Esophagus squamous epithelium (tissue), 5 donors: ENCODE results near the gene HPSE2. TPM values are rescaled to one million over a fixed set of nuclear protein-coding genes. Genes with fewer than 3 reads are reported as not detected.

Source experiments
- DNase-seq: peaks from one replicate; lab custom pipeline; 2025; lab: John Stamatoyannopoulos, UW
- H3K27ac ChIP-seq, 4 donors: fragments of 200-600 bp; sonication (generic); one replicate each; pipeline ENCODE4 v1.5.1; 2016 to 2019; ENCODE audit warnings: mild to moderate bottlenecking in 1 of 4
- H3K27me3 ChIP-seq, 4 donors: fragments of 200-600 bp; sonication (generic); 1 replicate in 3 of 4; 2 replicates in 1 of 4; pipeline versions ENCODE4 v1.5.1 to v1.6.0; 2017 to 2021; ENCODE audit warnings: antibody characterized with exemption in 1 of 4
- H3K36me3 ChIP-seq, 3 donors: fragments of 200-600 bp; sonication (generic); one replicate each; pipeline ENCODE4 v1.5.1; 2016 to 2019
- H3K4me1 ChIP-seq, 3 donors: fragments of 200-600 bp; sonication (generic); one replicate each; pipeline ENCODE4 v1.5.1; 2017 to 2019
- H3K4me3 ChIP-seq, 4 donors: fragments of 200-600 bp; sonication (generic); 1 replicate in 3 of 4; 2 replicates in 1 of 4; pipeline ENCODE4 v1.5.1; 2016 to 2019; ENCODE audit warnings: mild to moderate bottlenecking in 2 of 4, moderate library complexity in 1 of 4
- H3K9me3 ChIP-seq, 3 donors: fragments of 200-600 bp; sonication (generic); one replicate each; pipeline ENCODE4 v1.5.1; 2016 to 2019
- CTCF ChIP-seq, 6 experiments: fragments of 450-650 bp in 4 of 6; fragments of 200-600 bp in 2 of 6; sonication (generic) in 2 of 6; IDR thresholded peaks; one replicate each; pipeline ENCODE4 v1.5.1; 2016 to 2019; ENCODE audit warnings: antibody characterized with exemption in 6 of 6, mild to moderate bottlenecking in 4 of 6, moderate library complexity in 4 of 6
- POLR2A ChIP-seq, 4 donors: fragments of 450-650 bp; IDR thresholded peaks; one replicate each; pipeline ENCODE4 v1.6.1; 2017; ENCODE audit warnings: antibody characterized with exemption in 4 of 4, mild to moderate bottlenecking in 4 of 4, moderate library complexity in 3 of 4
- WGBS, 2 donors: methylation state at CpG; one replicate each; pipeline ENCODE4 v1.1.5; 2018; 5-methylcytosine and 5-hydroxymethylcytosine counted together
- intact Hi-C: fragments of 100-400 bp; cut with DNase I; formaldehyde crosslinking; loops from one replicate; pipeline ENCODE4 v1.15.0; 2022
- total RNA-seq, 4 donors: library from RNA; depleted of rRNA; stranded (reverse); fragments of >200 nt; gene quantifications; one replicate each; pipeline ENCODE4 v1.1.0, GENCODE V29; 2016
- donor health status: DM: yes; HTN: yes; CAD: no.

The HPSE2 gene
- total RNA-seq, 4 donors from 2014 or later, result 0.47 to 5.3 (median 2.6) TPM

GRCh38 chr10:98852686-98853085 lies 383.0 kb downstream of the HPSE2 start:
- Histone ChIP-seq H3K4me3 (no peak overlapping the region), H3K36me3 (no peaks in the 10 kb centered on the region), H3K9me3 (no peaks in the 10 kb centered on the region), H3K27ac (no peak overlapping the region), H3K4me1 (no peaks in the 10 kb centered on the region), H3K27me3 (no peaks in the 10 kb centered on the region)
- TF ChIP-seq CTCF (IDR thresholded peaks at IDR 0.05), result no peak
- TF ChIP-seq POLR2A (IDR thresholded peaks at IDR 0.05), result no peak
- intact Hi-C loops, result no loop called here
- 18 to 33% methylated on average over 1 of the region's 1 CpG for WGBS, 2 donors
- no peak for DNase-seq

- 72 to 78% methylated on average over 2 of the region's 2 CpGs for WGBS, 2 donors
- DNase-seq, result no peak
Measured at GRCh38 chr10:98848361-98848760, 387.3 kb downstream of the HPSE2 start.

GRCh38 chr10:98846787-98847186 lies 388.9 kb downstream of the HPSE2 start:
- Histone ChIP-seq H3K4me1 (no peaks in the 10 kb centered on the region), H3K4me3 (no peak overlapping the region), H3K27me3 (no peaks in the 10 kb centered on the region), H3K27ac (no peak overlapping the region), H3K9me3 (no peaks in the 10 kb centered on the region), H3K36me3 (no peaks in the 10 kb centered on the region)
- intact Hi-C loops, result no loop called here
- TF ChIP-seq CTCF (IDR thresholded peaks at IDR 0.05) (no peak), POLR2A (IDR thresholded peaks at IDR 0.05) (no peak)
- DNase-seq, result no peak
- WGBS, 2 donors, result 62 to 66% methylated on average over 2 of the region's 2 CpGs

More at GRCh38 chr10:98848361-98848760, 387.3 kb downstream of the HPSE2 start:
- Histone ChIP-seq H3K9me3 (no peaks in the 10 kb centered on the region), H3K27ac (no peak overlapping the region), H3K4me1 (no peaks in the 10 kb centered on the region), H3K4me3 (no peak overlapping the region), H3K36me3 (no peaks in the 10 kb centered on the region), H3K27me3 (no peaks in the 10 kb centered on the region)
- intact Hi-C loops, result no loop called here
- TF ChIP-seq POLR2A (IDR thresholded peaks at IDR 0.05) (no peak), CTCF (IDR thresholded peaks at IDR 0.05) (no peak)

- no peaks in the 10 kb centered on the region for H3K9me3 ChIP-seq
- no peak overlapping the region for H3K4me3 ChIP-seq
- no peaks in the 10 kb centered on the region for H3K36me3 ChIP-seq
- WGBS, 2 donors, result 58 to 75% methylated on average over 1 of the region's 1 CpG
- H3K27ac ChIP-seq, result no peak overlapping the region
- intact Hi-C loops, result no loop called here
- DNase-seq, result no peak
- TF ChIP-seq CTCF (IDR thresholded peaks at IDR 0.05) (no peak), POLR2A (IDR thresholded peaks at IDR 0.05) (no peak)
- no peaks in the 10 kb centered on the region for H3K27me3 ChIP-seq
- H3K4me1 ChIP-seq, result no peaks in the 10 kb centered on the region
Measured at GRCh38 chr10:98833542-98833941, 402.1 kb downstream of the HPSE2 start.

- DNase-seq, result no peak
- intact Hi-C loops, result no loop called here
- H3K9me3 ChIP-seq, result no peaks in the 10 kb centered on the region
- no peak overlapping the region for H3K4me3 ChIP-seq
- H3K36me3 ChIP-seq, result no peaks in the 10 kb centered on the region
- no peaks in the 10 kb centered on the region for H3K27me3 ChIP-seq
- no peak overlapping the region for H3K27ac ChIP-seq
- no peaks in the 10 kb centered on the region for H3K4me1 ChIP-seq
- 44 to 77% methylated on average over 2 of the region's 2 CpGs for WGBS, 2 donors
- no peak for TF ChIP-seq CTCF (IDR thresholded peaks at IDR 0.05)
- TF ChIP-seq POLR2A (IDR thresholded peaks at IDR 0.05), result no peak
Measured at GRCh38 chr10:98832738-98833137, 402.9 kb downstream of the HPSE2 start.
